H54 (cell line): ENCODE measurements around the gene ATAD3B.

ENCODE experiments used
- DNase-seq: peaks from one replicate; pipeline ENCODE4 v3.0.0; 2011; ENCODE audit warnings: low spot score, mixed read lengths; ENCODE audit not compliant: insufficient read length
- FAIRE-seq: peaks from 3 replicates; lab custom pipeline; 2011; peaks lifted over from hg19 to GRCh38; lab: Jason Lieb, UNC
- POLR2A ChIP-seq: IDR thresholded peaks from 2 replicates; pipeline ENCODE4 v1.6.1; 2011; ENCODE audit warnings: low read depth, mild to moderate bottlenecking, low read length

Gene ATAD3B

DNA sequence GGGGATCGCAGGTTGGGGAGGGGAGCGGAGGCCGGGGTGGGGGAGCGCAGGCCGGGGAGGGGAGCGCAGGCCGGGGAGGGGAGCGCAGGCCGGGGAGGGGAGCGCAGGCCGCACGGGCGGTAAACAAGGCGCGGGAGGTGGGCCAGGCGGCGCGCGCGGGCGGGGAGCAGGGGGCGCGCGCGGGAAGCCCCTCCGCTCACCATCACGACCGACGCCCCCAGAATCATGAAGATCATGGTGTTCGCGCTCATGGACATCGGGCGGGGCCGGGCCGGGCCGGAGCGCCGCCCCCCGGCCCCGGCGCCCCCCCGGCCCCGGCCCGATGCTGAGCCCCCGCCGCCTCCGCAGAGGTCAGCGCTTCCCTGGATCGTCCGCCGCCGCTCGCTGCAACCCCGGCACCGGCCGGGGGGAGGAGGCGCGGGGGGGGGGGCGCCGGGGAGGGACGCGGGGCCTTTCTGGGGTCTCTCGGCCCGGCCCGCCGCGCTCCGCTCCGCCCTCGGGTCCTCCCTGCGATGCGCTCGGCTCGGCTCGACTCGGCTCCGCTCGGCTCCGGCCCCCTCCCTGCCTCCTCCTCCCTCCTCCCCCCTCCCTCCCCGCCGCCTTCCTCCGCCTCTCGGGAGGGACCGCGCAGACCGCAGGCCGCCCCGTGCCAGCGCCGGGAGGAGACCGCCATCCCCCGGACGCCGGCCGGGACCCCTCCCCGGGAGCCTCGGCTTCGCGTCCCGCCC is 68.7 kb downstream of the ATAD3B start, which contains the start of gene TMEM240:
TMEM240 (minus strand) TSS at position 535 of the 728 bp plus-strand sequence; CDS start at position 257, 278 bp downstream.
- FAIRE-seq (no peak), DNase-seq (no peak)

GRCh38 chr1:1540818-1541628 is 69.5 kb downstream of the ATAD3B start:
- no peak for TF ChIP-seq POLR2A
- no peak for FAIRE-seq
- DNase-seq, result no peak

More for the DNA sequence above, 68.7 kb downstream of the ATAD3B start, which contains the start of gene TMEM240:
- TF ChIP-seq POLR2A, result no peak

GRCh38 chr1:1541956-1542765 is 70.6 kb downstream of the ATAD3B start:
- FAIRE-seq, result no peak
- no peak for DNase-seq
- no peak for TF ChIP-seq POLR2A

DNA sequence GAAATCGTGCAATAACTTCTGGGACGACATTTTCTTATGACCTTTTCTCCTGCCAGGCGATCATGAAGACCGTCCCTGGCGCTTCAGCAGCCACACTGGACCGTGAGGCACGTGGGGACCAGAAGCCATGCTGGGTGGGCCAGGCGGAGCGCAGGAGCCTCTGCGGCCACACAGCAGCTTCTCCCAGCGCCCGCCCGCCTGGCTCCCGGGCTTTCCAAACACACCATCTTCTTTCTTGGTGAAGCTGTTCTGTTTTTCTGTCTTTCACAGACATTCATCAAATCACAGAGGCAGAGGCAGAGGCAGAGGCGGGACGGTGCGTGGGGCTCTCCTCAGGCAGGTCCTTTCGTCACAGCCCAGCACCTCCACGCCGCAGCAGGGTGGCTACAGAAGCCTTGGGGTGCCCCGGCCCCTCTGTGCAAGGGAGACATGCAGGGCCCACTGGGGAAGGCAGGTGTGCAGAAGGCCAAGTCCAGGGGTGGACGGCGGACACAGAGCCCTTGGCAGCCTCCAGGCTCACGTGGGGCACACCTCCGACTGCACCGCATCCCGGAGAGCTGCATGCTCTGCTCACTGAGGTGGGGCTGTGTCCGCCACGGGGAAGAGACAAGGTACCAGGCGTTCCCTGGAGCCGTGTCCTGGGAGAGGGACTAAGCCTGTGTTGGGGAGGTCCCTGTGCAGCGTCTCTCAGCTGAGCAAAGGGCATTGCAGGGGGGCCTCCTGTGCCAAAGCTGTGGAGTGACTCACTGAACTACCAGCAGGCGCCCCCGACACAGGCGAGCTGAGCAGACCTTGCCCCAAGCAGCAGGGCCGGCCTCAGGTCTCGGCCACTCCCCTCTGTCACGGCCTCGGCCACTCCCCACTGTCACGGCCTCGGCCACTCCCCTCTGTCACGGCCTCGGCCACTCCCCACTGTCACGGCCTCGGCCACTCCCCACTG is 71.5 kb downstream of the ATAD3B start:
- no peak for TF ChIP-seq POLR2A
- DNase-seq (no peak), FAIRE-seq (no peak)

GRCh38 chr1:1543706-1544099 is 72.1 kb downstream of the ATAD3B start:
- FAIRE-seq, result no peak
- no peak for TF ChIP-seq POLR2A
- DNase-seq, result no peak

DNA sequence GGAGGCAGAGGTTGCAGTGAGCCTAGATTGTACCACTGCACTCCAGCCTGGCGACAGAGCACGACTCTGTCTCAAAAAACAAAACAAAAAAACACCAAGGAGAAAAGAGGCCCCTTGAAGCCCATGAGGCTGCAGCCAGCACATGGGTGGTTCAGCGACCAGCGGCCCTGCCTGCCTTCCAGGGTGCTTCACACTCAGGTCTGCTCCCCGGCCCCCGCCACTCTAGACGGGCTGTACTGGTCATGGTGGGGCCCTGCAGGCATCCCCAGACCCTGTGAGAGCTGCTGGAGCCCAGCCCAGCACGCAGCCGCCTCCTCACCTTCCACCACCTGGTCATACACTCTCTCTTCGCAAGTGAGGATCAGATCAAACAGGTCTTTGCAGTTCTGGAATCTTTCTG is 73.0 kb downstream of the ATAD3B start:
- TF ChIP-seq POLR2A, result no peak
- FAIRE-seq (no peak), DNase-seq (no peak)
